GM12801 (cell line): ENCODE measurements around the gene MORC4.

ENCODE experiments used
- TF ChIP-seq, protein P1 (sequence below): IDR thresholded peaks from one replicate; pipeline ENCODE4 v1.5.1; 2011; ENCODE audit warnings: control low read depth; ENCODE audit not compliant: insufficient read length; ENCODE audit errors: extremely low read depth

Gene MORC4

DNA sequence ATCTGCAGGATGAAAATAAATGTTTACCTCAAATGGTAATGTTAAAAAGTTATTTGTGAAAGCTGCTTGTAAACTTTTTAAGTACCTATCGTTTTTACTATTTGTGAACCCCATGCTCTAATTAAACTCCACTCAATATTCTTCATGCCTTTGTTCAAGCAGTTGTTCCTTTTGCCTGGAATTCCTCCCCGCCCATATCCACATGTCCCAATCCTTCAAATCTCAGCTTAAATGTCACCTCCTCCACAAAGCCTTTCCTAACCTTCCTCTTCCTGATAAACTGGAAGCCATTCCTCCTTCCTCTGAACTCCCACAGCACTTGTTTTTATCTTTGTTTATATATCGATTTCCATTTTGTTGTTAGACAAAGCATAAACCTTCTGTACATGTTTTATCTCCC is 2.4 kb downstream of the MORC4 start:
- TF ChIP-seq, protein P1, sequence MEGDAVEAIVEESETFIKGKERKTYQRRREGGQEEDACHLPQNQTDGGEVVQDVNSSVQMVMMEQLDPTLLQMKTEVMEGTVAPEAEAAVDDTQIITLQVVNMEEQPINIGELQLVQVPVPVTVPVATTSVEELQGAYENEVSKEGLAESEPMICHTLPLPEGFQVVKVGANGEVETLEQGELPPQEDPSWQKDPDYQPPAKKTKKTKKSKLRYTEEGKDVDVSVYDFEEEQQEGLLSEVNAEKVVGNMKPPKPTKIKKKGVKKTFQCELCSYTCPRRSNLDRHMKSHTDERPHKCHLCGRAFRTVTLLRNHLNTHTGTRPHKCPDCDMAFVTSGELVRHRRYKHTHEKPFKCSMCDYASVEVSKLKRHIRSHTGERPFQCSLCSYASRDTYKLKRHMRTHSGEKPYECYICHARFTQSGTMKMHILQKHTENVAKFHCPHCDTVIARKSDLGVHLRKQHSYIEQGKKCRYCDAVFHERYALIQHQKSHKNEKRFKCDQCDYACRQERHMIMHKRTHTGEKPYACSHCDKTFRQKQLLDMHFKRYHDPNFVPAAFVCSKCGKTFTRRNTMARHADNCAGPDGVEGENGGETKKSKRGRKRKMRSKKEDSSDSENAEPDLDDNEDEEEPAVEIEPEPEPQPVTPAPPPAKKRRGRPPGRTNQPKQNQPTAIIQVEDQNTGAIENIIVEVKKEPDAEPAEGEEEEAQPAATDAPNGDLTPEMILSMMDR = no peak

GRCh38 chrX:106995678-106996077 is 4.3 kb downstream of the MORC4 start:
- TF ChIP-seq, protein P1 = no peak

- TF ChIP-seq, protein P1 = no peak
Observed at GRCh38 chrX:106987488-106987887, 12.5 kb downstream of the MORC4 start.

DNA sequence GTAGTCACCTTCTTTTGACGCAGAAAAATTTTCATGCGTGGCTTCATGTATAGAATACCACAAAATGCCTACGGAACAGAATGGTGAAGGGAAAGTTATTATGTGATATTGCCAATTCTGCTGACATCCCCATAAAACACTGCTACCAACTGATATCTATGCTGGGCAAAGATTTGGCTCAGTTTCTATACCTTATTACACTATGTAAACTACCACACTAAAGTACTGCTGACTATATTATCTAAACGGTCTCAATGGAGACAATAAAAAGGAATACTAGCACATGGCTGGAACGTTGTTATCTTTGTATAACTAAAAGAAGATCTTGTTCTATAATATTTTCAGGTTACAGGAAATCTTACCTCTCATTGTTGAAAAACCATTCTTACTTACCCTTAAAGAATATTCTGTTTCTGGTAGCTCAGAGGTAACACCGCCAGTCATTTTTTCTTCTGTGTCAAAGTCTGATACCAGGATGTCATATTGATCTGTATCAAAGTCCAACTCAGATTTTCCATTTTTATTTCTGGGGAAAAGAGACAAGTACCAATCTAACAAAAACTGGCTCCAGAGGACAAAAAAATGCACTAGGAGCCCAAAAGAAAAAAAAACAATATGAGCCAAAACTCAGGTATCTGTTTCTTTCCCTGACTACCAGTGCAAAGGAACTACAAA is 18.9 kb downstream of the MORC4 start:
- TF ChIP-seq, protein P1 = no peak

DNA sequence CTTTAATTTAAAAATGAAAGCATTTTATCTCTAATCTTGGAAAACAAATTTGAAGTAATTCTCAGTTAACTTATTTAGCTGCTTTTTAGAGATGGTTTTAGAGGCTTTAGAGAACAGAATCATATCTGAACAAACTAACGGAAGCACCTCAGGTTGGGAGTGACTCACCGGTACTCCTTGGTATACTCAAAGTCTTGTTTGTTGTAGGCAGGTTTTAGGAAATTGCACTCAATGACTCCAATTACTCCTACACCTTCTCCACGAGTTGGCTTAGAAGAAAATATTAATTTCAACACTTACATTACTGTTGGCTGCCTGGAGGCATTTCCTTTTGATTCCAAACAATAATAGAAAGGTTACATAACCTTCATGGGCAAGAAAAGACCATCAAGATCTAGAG is 23.6 kb downstream of the MORC4 start:
- TF ChIP-seq, protein P1 = no peak

DNA sequence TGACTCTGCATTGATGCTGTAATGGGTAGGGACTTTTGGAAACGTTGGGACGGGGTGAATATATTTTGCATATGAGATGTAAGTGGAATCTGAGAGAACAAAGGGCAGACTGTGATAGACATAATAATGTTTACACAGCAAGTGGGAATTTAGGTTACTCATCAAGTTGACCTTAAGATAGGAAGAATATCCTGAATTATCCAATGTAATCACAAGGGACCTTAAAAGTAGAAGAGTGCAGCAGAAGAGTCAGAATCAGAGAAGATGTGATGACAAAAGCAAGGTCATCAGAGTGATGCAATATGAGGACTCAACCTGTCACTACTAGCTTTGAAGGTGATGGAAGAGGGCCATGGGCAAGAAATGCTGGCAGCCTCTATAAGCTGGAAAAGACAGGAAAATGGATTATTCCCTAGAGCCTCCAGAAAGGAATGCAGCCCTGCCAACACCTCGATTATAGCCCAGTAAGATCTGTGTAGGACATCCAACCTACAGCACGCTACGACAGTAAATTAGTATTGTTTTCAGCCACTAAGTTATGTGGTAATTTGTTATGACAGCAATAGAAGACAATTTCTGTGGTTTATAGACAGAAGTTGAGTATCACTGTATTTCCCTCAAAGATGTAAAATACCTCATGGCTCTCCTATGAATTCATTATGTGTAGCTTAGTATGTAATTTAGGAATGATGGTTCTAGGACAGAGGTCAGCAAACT is 26.4 kb downstream of the MORC4 start:
- TF ChIP-seq, protein P1 = no peak

- TF ChIP-seq, protein P1 = no peak
Observed at GRCh38 chrX:106972896-106973295, 27.1 kb downstream of the MORC4 start.
